ENCODE measurements around the gene MICAL2.

The MICAL2 gene

GRCh38 chr11:12278766-12279671 lies 168.6 kb downstream of the MICAL2 start:
- Mint-ChIP-seq H3K27ac (peak overlapping the region in 1 of 2 donors; percentile 61), H3K27me3 (no peaks in the 10 kb centered on the region), H3K4me3 (no peak overlapping the region), H3K4me1 (ENCODE audit: low read depth in 2 of 2) (no peaks in the 10 kb centered on the region), H3K9me3 (no peaks in the 10 kb centered on the region), H3K36me3 (ENCODE audit: insufficient read depth) (no peaks in the 10 kb centered on the region)
- no peak for DNase-seq
- no peak for ATAC-seq (replicated peaks)

- no peaks in the 10 kb centered on the region for H3K36me3 Mint-ChIP-seq (ENCODE audit: insufficient read depth)
- ATAC-seq (replicated peaks): no peak
- DNase-seq: no peak
- no peak overlapping the region for H3K27ac Mint-ChIP-seq
- H3K4me3 Mint-ChIP-seq: no peak overlapping the region
- H3K9me3 Mint-ChIP-seq: no peaks in the 10 kb centered on the region
- no peaks in the 10 kb centered on the region for H3K27me3 Mint-ChIP-seq
- no peaks in the 10 kb centered on the region for H3K4me1 Mint-ChIP-seq (ENCODE audit: low read depth in 2 of 2)
Measured at GRCh38 chr11:12279672-12280108, 169.3 kb downstream of the MICAL2 start.

- H3K36me3 Mint-ChIP-seq (ENCODE audit: insufficient read depth): no peaks in the 10 kb centered on the region
- no peak for ATAC-seq (replicated peaks)
- no peak for DNase-seq
- H3K27ac Mint-ChIP-seq: no peak overlapping the region
- H3K4me3 Mint-ChIP-seq: no peak overlapping the region
- H3K27me3 Mint-ChIP-seq: no peaks in the 10 kb centered on the region
- no peaks in the 10 kb centered on the region for H3K9me3 Mint-ChIP-seq
- no peaks in the 10 kb centered on the region for H3K4me1 Mint-ChIP-seq (ENCODE audit: low read depth in 2 of 2)
Measured at GRCh38 chr11:12280199-12280837, 169.9 kb downstream of the MICAL2 start.

GRCh38 chr11:12280838-12281565 lies 170.6 kb downstream of the MICAL2 start:
- Mint-ChIP-seq H3K9me3 (no peaks in the 10 kb centered on the region), H3K36me3 (ENCODE audit: insufficient read depth) (no peaks in the 10 kb centered on the region), H3K4me3 (no peak overlapping the region), H3K27ac (no peak overlapping the region), H3K27me3 (no peaks in the 10 kb centered on the region), H3K4me1 (ENCODE audit: low read depth in 2 of 2) (no peaks in the 10 kb centered on the region)
- no peak for DNase-seq
- ATAC-seq (replicated peaks): no peak

GRCh38 chr11:12281571-12282478 lies 171.4 kb downstream of the MICAL2 start:
- Mint-ChIP-seq H3K27me3 (no peaks in the 10 kb centered on the region), H3K4me3 (no peak overlapping the region), H3K36me3 (ENCODE audit: insufficient read depth) (peaks cover 3% of the 10 kb centered on the region), H3K27ac (peak overlapping the region in 1 of 2 donors; percentile 50), H3K9me3 (no peaks in the 10 kb centered on the region), H3K4me1 (ENCODE audit: low read depth in 2 of 2) (no peaks in the 10 kb centered on the region)
- ATAC-seq (replicated peaks): peak; percentile 58
- peak; percentile 77 to 82 (median 77) for DNase-seq

GRCh38 chr11:12282676-12283075 lies 172.3 kb downstream of the MICAL2 start:
- H3K4me1 Mint-ChIP-seq (ENCODE audit: low read depth in 2 of 2): no peaks in the 10 kb centered on the region
- H3K36me3 Mint-ChIP-seq (ENCODE audit: insufficient read depth): peaks cover 3% of the 10 kb centered on the region
- no peak overlapping the region for H3K27ac Mint-ChIP-seq
- H3K27me3 Mint-ChIP-seq: no peaks in the 10 kb centered on the region
- H3K4me3 Mint-ChIP-seq: no peak overlapping the region
- no peaks in the 10 kb centered on the region for H3K9me3 Mint-ChIP-seq
- no peak for ATAC-seq (replicated peaks)
- DNase-seq: no peak

- no peak for ATAC-seq (replicated peaks)
- Mint-ChIP-seq H3K27me3 (no peaks in the 10 kb centered on the region), H3K27ac (no peak overlapping the region), H3K9me3 (no peaks in the 10 kb centered on the region), H3K4me3 (no peak overlapping the region), H3K4me1 (ENCODE audit: low read depth in 2 of 2) (no peaks in the 10 kb centered on the region), H3K36me3 (ENCODE audit: insufficient read depth) (peaks cover 3% of the 10 kb centered on the region)
- DNase-seq: no peak
Measured at GRCh38 chr11:12284316-12285050, 174.1 kb downstream of the MICAL2 start.

GRCh38 chr11:12285106-12285505 lies 174.7 kb downstream of the MICAL2 start:
- DNase-seq: no peak
- Mint-ChIP-seq H3K27me3 (no peaks in the 10 kb centered on the region), H3K4me3 (no peak overlapping the region), H3K4me1 (ENCODE audit: low read depth in 2 of 2) (peaks cover 6% of the 10 kb centered on the region in 2 donors), H3K9me3 (no peaks in the 10 kb centered on the region), H3K27ac (no peak overlapping the region), H3K36me3 (ENCODE audit: insufficient read depth) (peaks cover 3% of the 10 kb centered on the region)
- no peak for ATAC-seq (replicated peaks)

GRCh38 chr11:12285811-12286222 lies 175.4 kb downstream of the MICAL2 start:
- Mint-ChIP-seq H3K9me3 (no peaks in the 10 kb centered on the region), H3K36me3 (ENCODE audit: insufficient read depth) (peaks cover 3% of the 10 kb centered on the region), H3K4me1 (ENCODE audit: low read depth in 2 of 2) (peaks cover 9 to 11% of the 10 kb centered on the region in 2 donors), H3K27ac (no peak overlapping the region), H3K4me3 (no peak overlapping the region), H3K27me3 (no peaks in the 10 kb centered on the region)
- ATAC-seq (replicated peaks) (no peak), DNase-seq (no peak)

GRCh38 chr11:12286606-12287005 lies 176.2 kb downstream of the MICAL2 start:
- DNase-seq: no peak
- no peaks in the 10 kb centered on the region for H3K27me3 Mint-ChIP-seq
- no peaks in the 10 kb centered on the region for H3K9me3 Mint-ChIP-seq
- H3K36me3 Mint-ChIP-seq (ENCODE audit: insufficient read depth): peaks cover 3% of the 10 kb centered on the region
- H3K4me1 Mint-ChIP-seq (ENCODE audit: low read depth in 2 of 2): peaks cover 9 to 12% of the 10 kb centered on the region in 2 donors
- H3K27ac Mint-ChIP-seq: no peak overlapping the region
- no peak for ATAC-seq (replicated peaks)
- no peak overlapping the region for H3K4me3 Mint-ChIP-seq

- H3K4me1 Mint-ChIP-seq (ENCODE audit: low read depth in 2 of 2): peaks cover 9 to 12% of the 10 kb centered on the region in 2 donors
- peaks cover 3% of the 10 kb centered on the region for H3K36me3 Mint-ChIP-seq (ENCODE audit: insufficient read depth)
- DNase-seq: no peak
- no peak for ATAC-seq (replicated peaks)
- H3K27ac Mint-ChIP-seq: no peak overlapping the region
- no peak overlapping the region for H3K4me3 Mint-ChIP-seq
- no peaks in the 10 kb centered on the region for H3K27me3 Mint-ChIP-seq
- no peaks in the 10 kb centered on the region for H3K9me3 Mint-ChIP-seq
Measured at GRCh38 chr11:12287009-12287373, 176.6 kb downstream of the MICAL2 start.

GRCh38 chr11:12287374-12288211 lies 177.2 kb downstream of the MICAL2 start:
- no peak overlapping the region for H3K4me3 Mint-ChIP-seq
- H3K9me3 Mint-ChIP-seq: no peaks in the 10 kb centered on the region
- H3K27me3 Mint-ChIP-seq: no peaks in the 10 kb centered on the region
- DNase-seq (no peak), ATAC-seq (replicated peaks) (no peak)
- peaks cover 3% of the 10 kb centered on the region for H3K36me3 Mint-ChIP-seq (ENCODE audit: insufficient read depth)
- peaks cover 9 to 12% of the 10 kb centered on the region in 2 donors for H3K4me1 Mint-ChIP-seq (ENCODE audit: low read depth in 2 of 2)
- H3K27ac Mint-ChIP-seq: no peak overlapping the region

Measured in effector memory CD8-positive, alpha-beta T cell (primary cell).